CD14-positive monocyte (primary cell): ENCODE measurements around the gene FAM117A. TPM values are rescaled to one million over a fixed set of nuclear protein-coding genes. Genes with fewer than 3 reads are reported as not detected.

Experiments used
- DNase-seq, 3 donors: peaks; one replicate each; pipeline ENCODE4 v3.0.0-alpha.2; 2011 to 2022
- H2AFZ ChIP-seq: 2 replicates; pipeline ENCODE4 v1.6.0; 2012; ENCODE audit warnings: mild to moderate bottlenecking, low read depth, low read length, inconsistent platforms; ENCODE audit not compliant: insufficient read depth, poor library complexity, severe bottlenecking
- H3K27ac ChIP-seq, 2 donors: 1 replicate in 1 of 2; 2 replicates in 1 of 2; pipeline ENCODE4 v1.5.1; 2012 to 2013; ENCODE audit warnings: low read length in 2 of 2, control low read depth in 1 of 2, inconsistent platforms in 1 of 2, low read depth in 1 of 2, mild to moderate bottlenecking in 1 of 2
- H3K27me3 ChIP-seq, 2 donors: one replicate each; pipeline versions ENCODE4 v1.6.0 to v1.6.1; 2011 to 2013; ENCODE audit warnings: low read length in 2 of 2; ENCODE audit not compliant: control insufficient read depth in 2 of 2, insufficient read depth in 2 of 2
- H3K36me3 ChIP-seq, 2 donors: replicated peaks in 1 of 2; 1 replicate in 1 of 2; 2 replicates in 1 of 2; pipeline versions ENCODE4 v1.5.1 to v1.6.1; 2012 to 2013; ENCODE audit warnings: low read length in 2 of 2, control low read depth in 1 of 2, inconsistent platforms in 1 of 2, mild to moderate bottlenecking in 1 of 2; ENCODE audit not compliant: insufficient read depth in 2 of 2, control insufficient read depth in 1 of 2
- H3K4me1 ChIP-seq, 2 donors: 1 replicate in 1 of 2; 2 replicates in 1 of 2; pipeline versions ENCODE4 v1.5.1 to v1.6.1; 2012 to 2013; ENCODE audit warnings: low read length in 2 of 2, control low read depth in 1 of 2, inconsistent platforms in 1 of 2, mild to moderate bottlenecking in 1 of 2, moderate library complexity in 1 of 2; ENCODE audit not compliant: insufficient read depth in 2 of 2, control insufficient read depth in 1 of 2
- H3K4me2 ChIP-seq: replicated peaks from 2 replicates; pipeline ENCODE3; 2012; ENCODE audit warnings: low read length, moderate library complexity, mild to moderate bottlenecking; ENCODE audit not compliant: poor library complexity, severe bottlenecking; ENCODE audit errors: extremely low read depth
- H3K4me3 ChIP-seq, 3 experiments: fragments of 200-600 bp in 1 of 3; sonication (generic) in 1 of 3; replicated peaks in 1 of 3; 1 replicate in 2 of 3; 2 replicates in 1 of 3; pipeline ENCODE4 v1.5.1; 2011 to 2013; ENCODE audit warnings: low read length in 3 of 3, mild to moderate bottlenecking in 3 of 3, control low read depth in 2 of 3, low read depth in 2 of 3, inconsistent platforms in 1 of 3, moderate library complexity in 1 of 3
- H3K79me2 ChIP-seq: 2 replicates; pipeline ENCODE4 v1.6.0; 2012; ENCODE audit warnings: mild to moderate bottlenecking, control low read depth, inconsistent platforms, low read length, moderate library complexity; ENCODE audit not compliant: insufficient read depth
- H3K9ac ChIP-seq: 2 replicates; pipeline ENCODE4 v1.6.0; 2017; ENCODE audit warnings: low read length, mild to moderate bottlenecking; ENCODE audit not compliant: insufficient read depth, poor library complexity, severe bottlenecking
- H3K9me3 ChIP-seq, 2 donors: replicated peaks in 1 of 2; 1 replicate in 1 of 2; 2 replicates in 1 of 2; pipeline versions ENCODE4 v1.5.1 to v1.6.1; 2012 to 2013; ENCODE audit warnings: low read length in 2 of 2, control low read depth in 1 of 2; ENCODE audit not compliant: control insufficient read depth in 1 of 2, insufficient read depth in 1 of 2
- H4K20me1 ChIP-seq: 2 replicates; pipeline ENCODE4 v1.6.0; 2012; ENCODE audit warnings: mild to moderate bottlenecking, low read length, control low read depth, moderate library complexity; ENCODE audit not compliant: insufficient read depth
- H3K27ac Mint-ChIP-seq, 7 donors: one replicate each; pipeline ENCODE4 v1.8.0; 2020; ENCODE audit warnings: mild to moderate bottlenecking in 7 of 7, mixed read lengths in 7 of 7, moderate library complexity in 6 of 7, inconsistent platforms in 2 of 7
- H3K27me3 Mint-ChIP-seq, 3 donors: one replicate each; pipeline ENCODE4 v1.8.0; 2021 to 2022; ENCODE audit warnings: low read depth in 3 of 3, mild to moderate bottlenecking in 3 of 3, mixed read lengths in 3 of 3, moderate library complexity in 3 of 3, inconsistent platforms in 1 of 3
- H3K36me3 Mint-ChIP-seq, 2 donors: one replicate each; pipeline ENCODE4 v1.8.0; 2020; ENCODE audit warnings: mixed read lengths in 2 of 2, inconsistent platforms in 1 of 2, mild to moderate bottlenecking in 1 of 2
- H3K4me1 Mint-ChIP-seq: one replicate; pipeline ENCODE4 v1.8.0; 2020; ENCODE audit warnings: mild to moderate bottlenecking, mixed read lengths
- H3K4me3 Mint-ChIP-seq, 2 donors: one replicate each; pipeline ENCODE4 v1.8.0; 2020; ENCODE audit warnings: mild to moderate bottlenecking in 2 of 2, mixed read lengths in 2 of 2, moderate library complexity in 1 of 2
- H3K9me3 Mint-ChIP-seq, 7 donors: one replicate each; pipeline ENCODE4 v1.8.0; 2020 to 2022; ENCODE audit warnings: mixed read lengths in 7 of 7, mild to moderate bottlenecking in 6 of 7, moderate library complexity in 6 of 7, inconsistent platforms in 2 of 7
- WGBS: methylation state at CpG from one replicate; pipeline ENCODE4 v1.1.5; 2013; ENCODE audit warnings: missing lambda C conversion rate; ENCODE audit not compliant: insufficient coverage; 5-methylcytosine and 5-hydroxymethylcytosine counted together
- intact Hi-C, 2 donors: fragments of 100-400 bp; cut with micrococcal nuclease; formaldehyde crosslinking; loops; one replicate each; pipeline versions ENCODE4 v1.15.0 to v1.15.1; 2023
- polyA plus RNA-seq, 3 donors: library from polyadenylated mRNA; depleted of rRNA in 1 of 3; unstranded in 2 of 3; stranded (reverse) in 1 of 3; fragments of 300-500 nt in 2 of 3; fragments of >200 nt in 1 of 3; fragmentation: Illumina TruSeq in 2 of 3; gene quantifications; 1 replicate in 2 of 3; 2 replicates in 1 of 3; pipeline ENCODE4 v1.2.3, GENCODE V29; 2012 to 2021
- TF ChIP-seq, protein P1 (sequence below): fragments of 200-600 bp; IDR thresholded peaks from one replicate; pipeline ENCODE4 v1.8.0; 2022; ENCODE audit warnings: antibody characterized with exemption, mild to moderate bottlenecking

FAM117A gene
- polyA plus RNA-seq, 3 donors: 11.8 to 34.9 (median 17.9) TPM

DNA sequence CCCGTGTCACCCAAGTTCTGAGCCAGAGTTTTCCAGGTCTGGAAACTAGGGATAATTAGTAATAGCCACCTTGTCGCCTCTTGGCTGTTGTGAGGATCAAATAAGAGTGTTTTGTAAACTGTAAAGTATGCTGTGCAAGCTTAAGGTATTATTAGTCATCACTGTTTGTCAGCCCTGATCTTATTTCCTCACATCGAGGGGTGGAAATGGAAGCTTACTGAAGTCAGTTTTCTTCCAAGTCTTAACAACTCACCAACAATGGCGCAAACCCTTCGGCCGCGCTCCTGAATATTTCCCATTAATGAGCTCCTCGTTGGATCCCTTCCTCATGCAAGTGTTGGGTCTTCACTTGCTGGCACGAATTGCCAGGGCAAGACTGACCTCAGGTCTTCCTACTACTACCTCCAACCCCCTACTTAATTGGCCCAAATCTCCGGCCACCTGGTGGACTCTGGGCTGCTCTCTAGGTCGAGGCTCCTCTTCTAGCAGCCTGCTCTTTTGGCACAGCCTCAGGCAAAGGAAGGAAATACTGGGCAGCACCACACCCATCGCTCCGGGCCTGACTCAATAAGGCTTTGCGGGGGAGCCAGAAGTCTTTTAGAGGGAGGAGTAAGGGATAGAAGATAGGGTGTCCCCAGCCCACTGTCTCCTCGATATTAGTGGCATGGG, 55.3 kb downstream of the FAM117A start:
- Histone ChIP-seq H3K4me1 (peaks cover 23 to 30% of the 10 kb centered on the region in 2 donors), H3K27me3 (no peaks in the 10 kb centered on the region), H3K4me3 (peak overlapping the region in 1 of 3 experiments; percentile 96), H2AFZ (peak overlapping the region; percentile 74), H3K36me3 (peaks cover 41 to 65% of the 10 kb centered on the region in 2 donors), H3K79me2 (peaks cover 22% of the 10 kb centered on the region), H3K4me2 (peak overlapping the region; percentile 71), H3K27ac (peak overlapping the region; percentile 65 to 99), H3K9ac (peak overlapping the region; percentile 98), H4K20me1 (no peaks in the 10 kb centered on the region), H3K9me3 (no peaks in the 10 kb centered on the region)
- Mint-ChIP-seq H3K4me1 (peaks cover 29% of the 10 kb centered on the region), H3K4me3 (peak overlapping the region; percentile 80 to 90), H3K9me3 (no peaks in the 10 kb centered on the region), H3K27me3 (no peaks in the 10 kb centered on the region), H3K36me3 (peaks cover 53 to 64% of the 10 kb centered on the region in 2 donors), H3K27ac (peak overlapping the region; percentile 96 to 99 (median 99))
- 54% methylated on average over 9 of the region's 15 CpGs for WGBS
- DNase-seq: peak in 2 of 3 donors; percentile 30 to 58
- intact Hi-C loops: loop anchor here (2.0 to 5.0 kb wide), 3 partner anchors 34 to 80 kb away; partner anchors contain the start of gene KAT7 (in 2 of the 2)
- TF ChIP-seq, protein P1, sequence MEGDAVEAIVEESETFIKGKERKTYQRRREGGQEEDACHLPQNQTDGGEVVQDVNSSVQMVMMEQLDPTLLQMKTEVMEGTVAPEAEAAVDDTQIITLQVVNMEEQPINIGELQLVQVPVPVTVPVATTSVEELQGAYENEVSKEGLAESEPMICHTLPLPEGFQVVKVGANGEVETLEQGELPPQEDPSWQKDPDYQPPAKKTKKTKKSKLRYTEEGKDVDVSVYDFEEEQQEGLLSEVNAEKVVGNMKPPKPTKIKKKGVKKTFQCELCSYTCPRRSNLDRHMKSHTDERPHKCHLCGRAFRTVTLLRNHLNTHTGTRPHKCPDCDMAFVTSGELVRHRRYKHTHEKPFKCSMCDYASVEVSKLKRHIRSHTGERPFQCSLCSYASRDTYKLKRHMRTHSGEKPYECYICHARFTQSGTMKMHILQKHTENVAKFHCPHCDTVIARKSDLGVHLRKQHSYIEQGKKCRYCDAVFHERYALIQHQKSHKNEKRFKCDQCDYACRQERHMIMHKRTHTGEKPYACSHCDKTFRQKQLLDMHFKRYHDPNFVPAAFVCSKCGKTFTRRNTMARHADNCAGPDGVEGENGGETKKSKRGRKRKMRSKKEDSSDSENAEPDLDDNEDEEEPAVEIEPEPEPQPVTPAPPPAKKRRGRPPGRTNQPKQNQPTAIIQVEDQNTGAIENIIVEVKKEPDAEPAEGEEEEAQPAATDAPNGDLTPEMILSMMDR: peak; percentile 24

DNA sequence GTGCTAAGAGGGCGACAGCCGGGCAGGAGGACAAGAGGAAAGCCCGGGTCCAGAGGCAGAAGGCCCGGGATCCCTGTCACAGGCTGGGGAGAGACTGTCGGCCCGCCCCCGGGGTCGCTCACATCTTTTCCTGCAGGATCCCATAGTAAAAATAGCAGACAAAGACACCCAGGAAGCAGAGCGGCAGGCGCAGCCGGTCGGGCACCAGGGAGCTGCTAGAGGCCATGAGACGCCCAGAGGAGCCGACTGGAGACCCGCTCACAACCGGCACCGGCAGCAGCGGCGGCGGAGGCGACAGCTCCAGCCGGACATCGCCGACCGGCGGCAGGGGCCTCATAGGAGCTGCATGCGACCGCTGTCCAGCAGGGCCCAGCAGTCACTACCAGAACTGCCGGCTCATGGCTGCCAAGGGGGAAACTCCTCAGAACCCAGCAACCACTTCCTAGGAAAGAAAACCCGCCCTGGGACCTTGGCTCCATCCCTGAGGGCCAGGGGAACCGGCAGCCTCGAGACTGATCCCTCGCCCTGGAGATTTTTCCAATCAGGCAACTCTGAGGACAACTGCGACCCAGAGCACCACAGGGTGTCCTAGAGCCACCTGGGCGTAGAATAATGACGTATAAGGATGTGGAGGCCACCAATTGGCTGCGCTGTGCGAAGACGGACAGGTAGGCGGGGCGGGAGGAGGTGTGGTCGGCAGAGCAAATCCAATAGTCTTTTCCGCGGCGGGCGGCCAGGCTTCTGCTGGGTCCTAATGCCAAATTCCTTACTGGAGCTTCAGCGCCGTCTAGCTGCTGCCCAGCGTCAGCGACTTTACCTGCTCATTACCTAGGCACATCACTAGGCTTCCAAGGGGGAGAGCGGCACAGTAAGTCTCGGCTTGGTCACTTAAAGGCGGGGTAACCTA, 56.1 kb downstream of the FAM117A start, which contains the start of gene SLC35B1:
TSS of gene SLC35B1 (minus strand) at position 357 of the 907 bp plus-strand sequence. CDS start at position 226, 131 bp downstream.
- Mint-ChIP-seq H3K27me3 (no peaks in the 10 kb centered on the region), H3K4me1 (peaks cover 29% of the 10 kb centered on the region), H3K36me3 (peaks cover 57 to 66% of the 10 kb centered on the region in 2 donors), H3K9me3 (no peaks in the 10 kb centered on the region), H3K4me3 (peak within 1 kb of the TSS; percentile 90 to 93), H3K27ac (peak within 1 kb of the TSS; percentile 96 to 99 (median 99))
- TF ChIP-seq, protein P1: peak; percentile 70
- Histone ChIP-seq H3K36me3 (peaks cover 45 to 65% of the 10 kb centered on the region in 2 donors), H3K27ac (peak within 1 kb of the TSS; percentile 65 to 99), H3K27me3 (no peaks in the 10 kb centered on the region), H2AFZ (peak within 1 kb of the TSS; percentile 92), H3K79me2 (peaks cover 22% of the 10 kb centered on the region), H3K4me1 (peaks cover 23 to 30% of the 10 kb centered on the region in 2 donors), H3K4me3 (peak within 1 kb of the TSS; percentile 78 to 96 (median 94)), H3K9me3 (no peaks in the 10 kb centered on the region), H4K20me1 (no peaks in the 10 kb centered on the region), H3K4me2 (peak within 1 kb of the TSS; percentile 93), H3K9ac (peak within 1 kb of the TSS; percentile 98)
- WGBS: 3% methylated on average over 46 of the region's 53 CpGs
- intact Hi-C loops: loop anchor here (2.0 to 5.0 kb wide), 3 partner anchors 34 to 81 kb away; partner anchors contain the start of gene KAT7 (in 2 of the 2)
- peak; percentile 97 to 98 (median 98) for DNase-seq
